K562 (cell line): Measurements from ENCODE around the gene UBE2R2. TPM values are rescaled to one million over a fixed set of nuclear protein-coding genes. Genes with fewer than 3 reads are reported as not detected.

Experiments used
- ATAC-seq: fragments of 200-7000 bp; cut with Tn5 transposase; 3 replicates; pipeline ENCODE4 v1.9.1; 2020; ENCODE audit warnings: moderate library complexity
- BruUV-seq: library from RNA; stranded (reverse); fragments of 400-500 nt; replicated peaks from 2 replicates; lab custom pipeline; 2021; lab: Mats Ljungman, UMichigan
- CTCF ChIA-PET: fragments of 300-600 bp; formaldehyde crosslinking; extraction: SDS; loops from one replicate; lab custom pipeline; 2021; ENCODE audit warnings: low intra/inter-chr PET ratio; lab: Yijun Ruan, JAX
- POLR2A ChIA-PET: fragments of 300-600, 350-650 bp; sonication (Branson Sonifier 250); formaldehyde crosslinking; extraction: SDS; loops from one replicate; lab custom pipeline; 2021; ENCODE audit warnings: antibody characterized with exemption, inconsistent platforms; lab: Yijun Ruan, JAX
- DNase-seq, 4 experiments: peaks; one replicate each; pipeline versions ENCODE4 v3.0.0 to v3.0.0-alpha.2; 2011 to 2018; ENCODE audit warnings: low spot score in 3 of 4, mixed read lengths in 3 of 4; ENCODE audit errors: extremely low read depth in 1 of 4
- FAIRE-seq: peaks from 2 replicates; lab custom pipeline; 2011; peaks lifted over from hg19 to GRCh38; lab: Jason Lieb, UNC
- H2AFZ ChIP-seq: 2 replicates; pipeline ENCODE4 v1.6.0; 2011; ENCODE audit warnings: low read depth, low read length, control low read depth, inconsistent platforms
- H3K27ac ChIP-seq: fragments of 200-600 bp; 3 replicates; pipeline ENCODE4 v1.8.0; 2011; ENCODE audit warnings: low read depth, mild to moderate bottlenecking, control low read depth, inconsistent platforms, low read length, moderate library complexity, mixed read lengths; ENCODE audit errors: extremely low read depth
- H3K27me3 ChIP-seq, 2 experiments: fragments of 300-600 bp in 1 of 2; 2 replicates in 1 of 2; 3 replicates in 1 of 2; pipeline versions ENCODE4 v1.6.0 to v1.8.0; 2011; ENCODE audit warnings: inconsistent platforms in 2 of 2, low read length in 2 of 2, mild to moderate bottlenecking in 1 of 2, mixed read lengths in 1 of 2, moderate library complexity in 1 of 2; ENCODE audit not compliant: control insufficient read depth in 2 of 2, insufficient read depth in 2 of 2
- H3K36me3 ChIP-seq: fragments of 300-600 bp; 3 replicates; pipeline ENCODE4 v1.8.0; 2011; ENCODE audit warnings: mild to moderate bottlenecking, low read length, inconsistent platforms; ENCODE audit not compliant: control insufficient read depth, insufficient read depth
- H3K4me1 ChIP-seq, 2 experiments: fragments of 200-600 bp in 1 of 2; replicated peaks in 1 of 2; 2 replicates in 1 of 2; 3 replicates in 1 of 2; pipeline versions ENCODE4 v1.5.1 to v1.8.0; 2011; ENCODE audit warnings: inconsistent platforms in 2 of 2, low read length in 2 of 2, mild to moderate bottlenecking in 1 of 2, mixed read lengths in 1 of 2, moderate library complexity in 1 of 2; ENCODE audit not compliant: control insufficient read depth in 2 of 2, insufficient read depth in 2 of 2
- H3K4me2 ChIP-seq: 2 replicates; pipeline ENCODE4 v1.6.1; 2011; ENCODE audit warnings: low read length, control low read depth, inconsistent platforms, mixed read lengths; ENCODE audit not compliant: insufficient read depth
- H3K4me3 ChIP-seq: fragments of 200-600 bp; sonication (generic), shearing (Covaris generic); 2 replicates; pipeline ENCODE4 v1.5.1; 2016; ENCODE audit warnings: control low read depth, inconsistent platforms
- H3K79me2 ChIP-seq: fragments of 200-600 bp; 3 replicates; pipeline ENCODE4 v1.8.0; 2011; ENCODE audit warnings: low read length, inconsistent platforms; ENCODE audit not compliant: control insufficient read depth, insufficient read depth
- H3K9ac ChIP-seq, 2 experiments: 2 replicates each; pipeline versions ENCODE4 v1.6.0 to v1.6.1; 2011; ENCODE audit warnings: low read depth in 2 of 2, low read length in 2 of 2, control low read depth in 1 of 2, inconsistent platforms in 1 of 2, mild to moderate bottlenecking in 1 of 2, mixed read lengths in 1 of 2; ENCODE audit not compliant: insufficient read depth in 1 of 2
- H3K9me1 ChIP-seq: one replicate; pipeline ENCODE4 v1.6.0; 2011; ENCODE audit warnings: inconsistent platforms, mild to moderate bottlenecking, low read length, moderate library complexity; ENCODE audit not compliant: control insufficient read depth, insufficient read depth
- H3K9me3 ChIP-seq: replicated peaks from 2 replicates; pipeline ENCODE4 v1.5.1; 2011; ENCODE audit warnings: low read depth, low read length, inconsistent platforms; ENCODE audit not compliant: control insufficient read depth, insufficient read depth
- H4K20me1 ChIP-seq: replicated peaks from 2 replicates; pipeline ENCODE4 v1.6.1; 2011; ENCODE audit warnings: low read length, inconsistent platforms, mixed read lengths; ENCODE audit not compliant: control insufficient read depth, insufficient read depth
- CBX8 ChIP-seq: fragments of 200-600 bp; sonication (generic); IDR thresholded peaks from 2 replicates; pipeline ENCODE4 v1.6.1; 2012; ENCODE audit warnings: borderline replicate concordance, mixed run types, low read depth, mild to moderate bottlenecking, moderate library complexity, mixed read lengths, low read length, control low read depth, inconsistent platforms; ENCODE audit not compliant: poor library complexity, severe bottlenecking; ENCODE audit errors: extremely low read depth
- DMBX1 ChIP-seq: fragments of 250-450 bp; sonication (Bioruptor Pico); IDR thresholded peaks from 2 replicates; pipeline ENCODE4 v1.8.0; 2022; ENCODE audit warnings: inconsistent platforms, mild to moderate bottlenecking, moderate library complexity, borderline replicate concordance
- FOXA1 ChIP-seq: fragments of 450-650 bp; IDR thresholded peaks from 2 replicates; pipeline ENCODE4 v1.6.1; 2016; ENCODE audit warnings: mild to moderate bottlenecking, borderline replicate concordance
- LEF1 ChIP-seq: fragments of 450-650 bp; IDR thresholded peaks from 2 replicates; pipeline ENCODE4 v1.6.1; 2016; ENCODE audit warnings: mild to moderate bottlenecking
- NFIX ChIP-seq: fragments of 250-450 bp; sonication (Bioruptor Pico); IDR thresholded peaks from 2 replicates; pipeline ENCODE4 v1.4.0; 2020; ENCODE audit warnings: low read depth, mild to moderate bottlenecking, moderate library complexity
- SAFB2 ChIP-seq: fragments of 200-400 bp; formaldehyde crosslinking; IDR thresholded peaks from 2 replicates; pipeline ENCODE4 v1.6.1; 2018; ENCODE audit warnings: borderline replicate concordance, low read length, low read depth, moderate library complexity; ENCODE audit not compliant: severe bottlenecking
- YBX1 ChIP-seq: fragments of 450-650 bp; IDR thresholded peaks from 2 replicates; pipeline ENCODE4 v1.7.1; 2016; ENCODE audit warnings: mild to moderate bottlenecking
- ZNF384 ChIP-seq: IDR thresholded peaks from 2 replicates; pipeline ENCODE4 v1.6.1; 2012; ENCODE audit warnings: low read depth, low read length, improper control_type of control experiment
- ZNF589 ChIP-seq: fragments of 200-800 bp; sonication (Bioruptor generic); IDR thresholded peaks from 2 replicates; pipeline ENCODE4 v1.6.1; 2016; ENCODE audit warnings: low read depth, missing genetic modification characterization, missing compliant biosample characterization
- ZNF830 ChIP-seq: fragments of 250-450 bp; sonication (Bioruptor Pico); IDR thresholded peaks from 2 replicates; pipeline ENCODE4 v1.5.0; 2021; ENCODE audit warnings: mild to moderate bottlenecking
- WGBS: fragments of 100-300 bp; shearing (Covaris generic); methylation state at CpG from one replicate; pipeline ENCODE4 v1.1.6; 2016; ENCODE audit warnings: low coverage, mixed read lengths; ENCODE audit not compliant: insufficient coverage; ENCODE audit errors: missing lambda C conversion rate; 5-methylcytosine and 5-hydroxymethylcytosine counted together
- in situ Hi-C: fragments of 300-500 bp; cut with MboI; formaldehyde crosslinking; loops from 4 replicates; pipeline ENCODE4 v1.15.0; 2018; ENCODE audit warnings: inconsistent platforms, mixed read lengths
- intact Hi-C: fragments of 100-400 bp; cut with micrococcal nuclease; formaldehyde crosslinking; loops from 2 replicates; pipeline ENCODE4 v1.14.2; 2022
- polyA plus RNA-seq, 8 experiments: library from polyadenylated mRNA; depleted of rRNA in 4 of 8; stranded (reverse) in 5 of 8; unstranded in 3 of 8; fragments of >200 nt; fragmentation: Nextera tagmentation in 2 of 8; fragmentation: Illumina TruSeq in 1 of 8; extraction: Ambion mirVana in 2 of 8; extraction: Trizol in 1 of 8; gene quantifications; 2 replicates each; pipeline versions ENCODE4 v1.2.1 to v1.2.3, GENCODE V29; 2011 to 2014; ENCODE audit warnings: inconsistent platforms in 1 of 8, missing spikeins in 1 of 8
- total RNA-seq, 7 experiments: library from RNA; depleted of rRNA in 6 of 7; stranded (reverse); fragments of >200 nt in 6 of 7; fragmentation: Illumina TruSeq in 2 of 7; extraction: Trizol in 2 of 7; gene quantifications; 2 replicates each; pipeline versions ENCODE4 v1.2.1 to v1.2.3, GENCODE V29; 2011 to 2021; ENCODE audit warnings: low replicate concordance in 1 of 7
- TF ChIP-seq, protein P1 (sequence below), 2 experiments: IDR thresholded peaks; 2 replicates each; pipeline ENCODE4 v1.6.1; 2012; ENCODE audit warnings: improper control_type of control experiment in 2 of 2, low read depth in 2 of 2, low read length in 2 of 2, borderline replicate concordance in 1 of 2
- TF ChIP-seq, protein P2 (sequence below): sonication (generic); formaldehyde crosslinking; IDR thresholded peaks from 2 replicates; pipeline ENCODE4 v1.8.0; 2022; ENCODE audit warnings: missing genetic modification reagents, mild to moderate bottlenecking, borderline replicate concordance

The UBE2R2 gene
- total and polyA plus RNA-seq, 9 of the 15 experiments (the other 6 are each of a cell fraction or from before 2014, with no cell fraction given) = 7.8 to 26.2 (median 11.8) TPM

DNA sequence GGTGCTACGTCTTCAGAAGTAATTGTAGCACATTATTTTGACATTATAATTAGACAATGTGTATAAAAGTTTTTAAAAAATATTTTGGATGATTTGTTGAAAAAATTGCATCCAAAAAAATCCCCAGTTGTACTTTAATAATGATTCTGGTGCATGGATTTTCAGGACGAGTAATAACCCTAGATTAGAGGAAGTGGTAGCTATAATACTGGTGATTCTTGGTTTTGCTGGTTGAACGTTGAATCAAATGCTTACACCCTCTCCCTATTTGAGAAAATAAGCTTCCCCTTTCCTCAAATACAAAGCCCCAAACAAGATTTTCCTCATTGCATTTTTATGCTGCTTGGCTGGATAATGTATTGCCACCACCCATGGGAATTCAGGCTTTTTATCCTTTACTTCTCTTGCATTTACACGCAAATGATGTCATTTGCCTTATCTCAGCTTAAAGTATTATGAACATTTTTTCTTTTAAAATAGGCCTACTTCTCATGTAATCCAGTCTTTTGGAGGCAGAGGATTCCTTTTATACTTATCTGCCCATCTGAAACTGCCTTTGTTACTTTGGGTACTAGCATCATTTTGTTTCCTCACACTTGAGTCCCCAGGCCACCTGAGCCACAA, 86.3 kb downstream of the UBE2R2 start:
- Histone ChIP-seq H3K79me2 (peaks cover 22% of the 10 kb centered on the region; the same call in 2 of the 3 replicates), H3K4me3 (no peak overlapping the region), H3K36me3 (peaks cover 44% of the 10 kb centered on the region; the same call in 2 of the 3 replicates), H3K9me3 (no peaks in the 10 kb centered on the region), H2AFZ (no peak overlapping the region), H3K9ac (no peak overlapping the region), H3K27me3 (no peaks in the 10 kb centered on the region), H4K20me1 (no peaks in the 10 kb centered on the region), H3K9me1 (no peaks in the 10 kb centered on the region), H3K27ac (no peak overlapping the region), H3K4me1 (no peaks in the 10 kb centered on the region), H3K4me2 (no peak overlapping the region)
- DNase-seq (no peak), FAIRE-seq (no peak), ATAC-seq (no peak)
- WGBS = 50% methylated on average over 4 of the region's 4 CpGs
- in situ Hi-C loops = no loop called here
- POLR2A ChIA-PET = no interaction called here
- BruUV-seq = no TSS peak
- TF ChIP-seq CBX8 = no peak
- intact Hi-C loops = no loop called here
- CTCF ChIA-PET = no interaction called here

DNA sequence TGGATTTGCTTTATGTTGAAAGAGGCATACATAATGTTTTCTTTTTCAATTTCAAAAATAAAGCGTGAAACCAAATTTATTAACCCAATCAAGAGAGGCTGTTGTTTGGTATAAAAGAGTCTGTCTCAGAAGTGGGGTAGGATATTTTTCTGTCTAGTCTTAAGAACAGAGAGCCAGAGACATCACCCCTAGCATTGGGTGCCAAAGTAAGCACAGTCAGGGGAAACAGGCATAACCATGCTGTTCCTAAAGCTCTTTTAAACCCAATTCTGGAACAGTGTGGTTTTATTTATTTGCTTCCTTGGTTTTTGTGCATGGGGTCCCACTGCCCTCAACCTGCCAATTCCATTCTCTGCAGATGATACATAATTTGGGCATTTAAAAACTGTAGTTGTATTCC, 88.2 kb downstream of the UBE2R2 start:
- intact Hi-C loops = no loop called here
- peaks cover 41% of the 10 kb centered on the region; the same call in 2 of the 3 replicates for H3K36me3 ChIP-seq

More for the DNA sequence above, 88.2 kb downstream of the UBE2R2 start:
- Histone ChIP-seq H3K9me3 (no peaks in the 10 kb centered on the region), H3K27ac (no peak overlapping the region), H3K4me2 (no peak overlapping the region), H3K9me1 (no peaks in the 10 kb centered on the region), H3K27me3 (no peaks in the 10 kb centered on the region), H3K79me2 (peaks cover 24% of the 10 kb centered on the region; the same call in 2 of the 3 replicates)
- BruUV-seq = no TSS peak
- in situ Hi-C loops = no loop called here
- CTCF ChIA-PET = no interaction called here
- no peak for TF ChIP-seq SAFB2
- no peak for TF ChIP-seq NFIX
- TF ChIP-seq ZNF589 (CRISPR knock-in tag) = no peak
- no peak for TF ChIP-seq YBX1
- no peak for TF ChIP-seq ZNF830
- TF ChIP-seq DMBX1 (CRISPR knock-in tag) = no peak
- TF ChIP-seq, protein P1, sequence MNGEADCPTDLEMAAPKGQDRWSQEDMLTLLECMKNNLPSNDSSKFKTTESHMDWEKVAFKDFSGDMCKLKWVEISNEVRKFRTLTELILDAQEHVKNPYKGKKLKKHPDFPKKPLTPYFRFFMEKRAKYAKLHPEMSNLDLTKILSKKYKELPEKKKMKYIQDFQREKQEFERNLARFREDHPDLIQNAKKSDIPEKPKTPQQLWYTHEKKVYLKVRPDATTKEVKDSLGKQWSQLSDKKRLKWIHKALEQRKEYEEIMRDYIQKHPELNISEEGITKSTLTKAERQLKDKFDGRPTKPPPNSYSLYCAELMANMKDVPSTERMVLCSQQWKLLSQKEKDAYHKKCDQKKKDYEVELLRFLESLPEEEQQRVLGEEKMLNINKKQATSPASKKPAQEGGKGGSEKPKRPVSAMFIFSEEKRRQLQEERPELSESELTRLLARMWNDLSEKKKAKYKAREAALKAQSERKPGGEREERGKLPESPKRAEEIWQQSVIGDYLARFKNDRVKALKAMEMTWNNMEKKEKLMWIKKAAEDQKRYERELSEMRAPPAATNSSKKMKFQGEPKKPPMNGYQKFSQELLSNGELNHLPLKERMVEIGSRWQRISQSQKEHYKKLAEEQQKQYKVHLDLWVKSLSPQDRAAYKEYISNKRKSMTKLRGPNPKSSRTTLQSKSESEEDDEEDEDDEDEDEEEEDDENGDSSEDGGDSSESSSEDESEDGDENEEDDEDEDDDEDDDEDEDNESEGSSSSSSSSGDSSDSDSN (IDR thresholded peaks at IDR 0.05; ENCODE audit: borderline replicate concordance in 1 of 2, low read depth in 2 of 2, low read length in 2 of 2) = no peak
- TF ChIP-seq ZNF384 = no peak
- no peak for TF ChIP-seq FOXA1
- TF ChIP-seq, protein P2, sequence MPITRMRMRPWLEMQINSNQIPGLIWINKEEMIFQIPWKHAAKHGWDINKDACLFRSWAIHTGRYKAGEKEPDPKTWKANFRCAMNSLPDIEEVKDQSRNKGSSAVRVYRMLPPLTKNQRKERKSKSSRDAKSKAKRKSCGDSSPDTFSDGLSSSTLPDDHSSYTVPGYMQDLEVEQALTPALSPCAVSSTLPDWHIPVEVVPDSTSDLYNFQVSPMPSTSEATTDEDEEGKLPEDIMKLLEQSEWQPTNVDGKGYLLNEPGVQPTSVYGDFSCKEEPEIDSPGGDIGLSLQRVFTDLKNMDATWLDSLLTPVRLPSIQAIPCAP (CRISPR knock-in tag) = no peak
- TF ChIP-seq LEF1 = no peak
- TF ChIP-seq, all 486 proteins: peak for 0
- Histone ChIP-seq H3K9ac (no peak overlapping the region), H4K20me1 (no peaks in the 10 kb centered on the region), H3K4me3 (no peak overlapping the region), H3K4me1 (no peaks in the 10 kb centered on the region), H2AFZ (no peak overlapping the region)
- DNase-seq (no peak), ATAC-seq (no peak), FAIRE-seq (no peak)
- 100% methylated on average over 1 of the region's 1 CpG for WGBS
- POLR2A ChIA-PET = interaction anchor here (0.5 to 0.6 kb wide), 3 partner anchors 12 to 371 kb away, joined by 3 to 4 read pairs (median 3); no protein-coding TSS in a partner anchor
